Measurements from ENCODE around the gene LRP11. TPM values are rescaled to one million over a fixed set of nuclear protein-coding genes. Genes with fewer than 3 reads are reported as not detected.

LRP11 gene
- polyA plus RNA-seq, 2 of the 4 experiments (the other 2 are of a cell fraction) = 48.9 to 57.7 TPM

- Histone ChIP-seq H3K4me1 (peaks cover 85% of the 10 kb centered on the region), H3K9me3 (no peaks in the 10 kb centered on the region), H3K4me3 (no peak overlapping the region), H3K4me2 (peak overlapping the region; percentile 84), H3K27ac (peak overlapping the region; percentile 65 to 88)
- DNase-seq (ENCODE audit: low read depth in 1 of 2, low spot score in 1 of 2) (no peak), FAIRE-seq (no peak), ATAC-seq (peak in 1 of 2 experiments; percentile 30; a peak in 3 of 6 replicates)
- TF ChIP-seq ZC3H11A (IDR thresholded peaks at IDR 0.05) (no peak), MAFK (IDR thresholded peaks at IDR 0.05; ENCODE audit: partially characterized antibody) (no peak), HOXA7 (CRISPR knock-in tag; IDR thresholded peaks at IDR 0.05) (no peak), TFCP2L1 (CRISPR knock-in tag; IDR thresholded peaks at IDR 0.05) (no peak), CBX8 (IDR thresholded peaks at IDR 0.05) (no peak), ZNF302 (CRISPR knock-in tag; IDR thresholded peaks at IDR 0.05) (no peak), ZSCAN20 (CRISPR knock-in tag; IDR thresholded peaks at IDR 0.05) (no peak), HES2 (IDR thresholded peaks at IDR 0.05) (no peak), E2F6 (IDR thresholded peaks at IDR 0.05; ENCODE audit: borderline replicate concordance, low read depth) (no peak)
- ChIA-PET POLR2A (interaction anchor here (1.3 to 1.5 kb wide), 2 partner anchors 15 to 17 kb away, joined by 5 to 8 read pairs; partner anchors contain the start of gene LRP11), CTCF (interaction anchor here (0.9 to 4.4 kb wide), 6 partner anchors 12 to 169 kb away, joined by 3 to 33 read pairs (median 4); no protein-coding TSS in a partner anchor)
- 3% methylated on average over 4 of the region's 4 CpGs for WGBS (ENCODE audit: missing lambda C conversion rate)
Observed at GRCh38 chr6:149847939-149848267, 16.3 kb downstream of the LRP11 start.

- DNase-seq (ENCODE audit: low read depth in 1 of 2, low spot score in 1 of 2) (peak in 1 of 2 experiments; percentile 39), ATAC-seq (peak in 1 of 2 experiments; percentile 24; a peak in 2 of 6 replicates), FAIRE-seq (no peak)
- Histone ChIP-seq H3K9me3 (no peaks in the 10 kb centered on the region), H3K4me3 (no peak overlapping the region), H3K27ac (peak overlapping the region; percentile 61 to 74), H3K4me2 (peak overlapping the region; percentile 84), H3K4me1 (peaks cover 71% of the 10 kb centered on the region)
- 7% methylated on average over 7 of the region's 7 CpGs for WGBS (ENCODE audit: missing lambda C conversion rate)
- POLR2A ChIA-PET = interaction anchor here (1.5 kb wide), 1 partner anchor 18 kb away, joined by 5 read pairs; the partner anchor contains the start of gene LRP11
- CTCF ChIA-PET = interaction anchor here (2.1 to 4.4 kb wide), 3 partner anchors 11 to 171 kb away, joined by 4 to 33 read pairs (median 5); no protein-coding TSS in a partner anchor
- TF ChIP-seq MAFK (IDR thresholded peaks at IDR 0.05; ENCODE audit: partially characterized antibody) (peak; percentile 66), MAX (IDR thresholded peaks at IDR 0.05) (0 out of 2 replicates have a peak, but pooled peaks have one; percentile 20), JUN (IDR thresholded peaks at IDR 0.05) (no peak)
Observed at GRCh38 chr6:149846321-149846720, 17.8 kb downstream of the LRP11 start.

- Histone ChIP-seq H3K4me2 (peak overlapping the region; percentile 84; the same call in 2 of the 3 replicates), H3K4me1 (peaks cover 71% of the 10 kb centered on the region), H3K9me3 (no peaks in the 10 kb centered on the region), H3K27ac (peak overlapping the region; percentile 61 to 74; a peak in 5 of 6 replicates), H3K4me3 (no peak overlapping the region)
- FAIRE-seq (no peak), DNase-seq (ENCODE audit: low read depth in 1 of 2, low spot score in 1 of 2) (no peak), ATAC-seq (no peak)
- ChIA-PET POLR2A (no interaction called here), CTCF (interaction anchor here (2.1 to 4.4 kb wide), 2 partner anchors 10 to 21 kb away, joined by 4 to 33 read pairs; no protein-coding TSS in a partner anchor)
- TF ChIP-seq BCL3 (IDR thresholded peaks at IDR 0.05) (no peak), RAD21 (conservative IDR thresholded peaks at IDR 0.05 in 1 of 2, IDR thresholded peaks at IDR 0.05 in 1 of 2) (no peak)
- WGBS (ENCODE audit: missing lambda C conversion rate) = 87% methylated on average over 3 of the region's 3 CpGs
Observed at GRCh38 chr6:149845549-149845948, 18.6 kb downstream of the LRP11 start.

GRCh38 chr6:149844480-149844879 lies 19.7 kb downstream of the LRP11 start:
- H3K9me3 ChIP-seq = no peaks in the 10 kb centered on the region
- FAIRE-seq = no peak
- no peak overlapping the region for H3K4me3 ChIP-seq
- DNase-seq (ENCODE audit: low read depth in 1 of 2, low spot score in 1 of 2) = no peak
- no peak for ATAC-seq
- H3K27ac ChIP-seq = peak overlapping the region in 1 of 2 experiments; percentile 74; a peak in 3 of 6 replicates
- 93% methylated on average over 2 of the region's 2 CpGs for WGBS (ENCODE audit: missing lambda C conversion rate)
- TF ChIP-seq SMC3 (IDR thresholded peaks at IDR 0.05) (no peak), CHD4 (IDR thresholded peaks at IDR 0.05; ENCODE audit: borderline replicate concordance) (no peak)
- H3K4me1 ChIP-seq = peaks cover 73% of the 10 kb centered on the region
- ChIA-PET POLR2A (no interaction called here), CTCF (interaction anchor here (1.3 to 4.4 kb wide), 6 partner anchors 9 to 21 kb away, joined by 4 to 33 read pairs (median 6); no protein-coding TSS in a partner anchor)
- H3K4me2 ChIP-seq = no peak overlapping the region; the same call in 2 of the 3 replicates

Data from A549 (cell line).